GM13976 (cell line): ENCODE results near the gene FAM193B.

ENCODE experiments used
- DNase-seq: peaks from one replicate; pipeline ENCODE4 v3.0.0; 2012; ENCODE audit warnings: low spot score
- CTCF ChIP-seq: IDR thresholded peaks from 2 replicates; pipeline ENCODE4 v1.5.1; 2012; ENCODE audit warnings: borderline replicate concordance, mild to moderate bottlenecking; ENCODE audit not compliant: insufficient read depth; ENCODE audit errors: extremely low read depth, missing control alignments, control extremely low read depth
- in situ Hi-C: fragments of 300-500 bp; cut with MboI; formaldehyde crosslinking; loops from one replicate; pipeline ENCODE4 v1.12.0; 2022; ENCODE audit warnings: low sequenced_read_pairs, mixed read lengths, inconsistent platforms; ENCODE audit not compliant: unreplicated experiment

Gene FAM193B

DNA sequence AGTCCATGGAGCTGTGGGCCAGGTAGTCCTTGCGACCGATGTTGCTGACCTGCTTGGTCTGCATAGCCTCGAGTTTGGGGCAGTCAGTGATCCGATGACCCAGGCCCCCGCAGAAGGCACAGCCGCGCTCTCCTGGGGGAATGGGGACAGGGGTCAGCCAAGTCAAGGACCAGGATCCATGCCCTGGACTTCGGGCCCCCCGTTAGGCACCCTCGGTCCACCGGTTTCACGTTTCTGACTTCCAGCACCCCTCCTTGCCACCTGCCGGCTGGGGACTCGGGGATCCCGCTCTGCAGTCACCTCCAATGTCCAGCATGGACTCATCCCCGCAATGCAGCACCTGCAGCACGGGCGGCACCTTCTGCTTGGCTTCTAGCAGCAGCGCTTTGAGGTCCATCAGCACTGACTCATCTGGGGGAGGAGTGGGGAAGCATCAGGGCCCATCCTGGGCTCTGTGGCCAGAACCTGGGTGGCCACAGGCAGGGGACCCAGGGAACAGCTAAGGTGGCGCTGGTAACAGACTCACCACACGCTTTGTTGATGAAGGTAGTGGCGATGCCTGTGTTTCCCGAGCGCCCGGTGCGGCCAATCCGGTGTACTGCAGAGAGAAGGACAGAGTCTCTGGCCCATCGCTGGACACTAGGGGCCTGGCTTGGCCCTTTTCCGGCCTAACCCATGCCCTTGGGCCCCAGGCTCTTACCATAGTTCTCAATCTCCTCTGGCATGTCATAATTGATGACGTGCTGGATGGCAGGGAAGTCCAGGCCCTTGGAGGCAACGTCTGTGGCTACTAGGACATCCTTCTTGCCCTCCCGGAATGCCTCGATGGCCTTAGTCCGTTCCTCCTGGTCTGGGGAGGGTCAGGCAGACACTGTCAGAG lies 42.3 kb downstream of the FAM193B start:
- no peak for DNase-seq
- TF ChIP-seq CTCF: no peak

GRCh38 chr5:177511181-177511580 lies 43.2 kb downstream of the FAM193B start:
- no peak for DNase-seq
- in situ Hi-C loops: no loop called here

More for the DNA sequence above, 42.3 kb downstream of the FAM193B start:
- in situ Hi-C loops: no loop called here

GRCh38 chr5:177510567-177511053 lies 43.8 kb downstream of the FAM193B start:
- no peak for DNase-seq
- in situ Hi-C loops: no loop called here
- TF ChIP-seq CTCF: no peak

More at GRCh38 chr5:177511181-177511580, 43.2 kb downstream of the FAM193B start:
- TF ChIP-seq CTCF: no peak

DNA sequence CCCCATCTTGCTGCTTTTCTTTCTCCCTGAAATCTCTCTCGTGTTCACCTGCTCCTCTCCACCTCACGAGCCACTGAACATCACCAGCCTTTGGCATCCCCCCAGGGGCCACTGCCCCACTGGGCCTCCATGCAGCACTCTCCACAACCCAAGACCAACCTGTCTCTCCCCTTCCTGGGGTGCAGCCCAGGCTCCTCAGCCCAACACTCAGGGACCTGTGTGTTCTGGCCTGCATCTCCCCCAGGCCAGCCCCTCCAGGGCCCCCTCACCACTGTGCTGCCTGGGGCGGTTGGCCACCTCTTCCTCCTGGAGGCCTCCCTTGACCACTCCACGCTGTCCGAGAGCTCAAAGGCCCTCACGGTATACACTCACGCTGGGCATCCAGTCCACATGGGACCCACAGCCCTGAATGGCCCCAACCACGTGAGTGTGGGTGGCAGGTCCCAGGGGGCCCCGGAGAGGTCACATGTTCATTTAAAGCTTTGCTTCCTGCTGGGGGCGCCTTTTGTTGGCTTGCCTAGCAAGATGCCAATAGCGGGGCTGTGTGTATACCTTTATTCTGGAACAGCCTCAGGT lies 44.3 kb downstream of the FAM193B start:
- DNase-seq: peak; percentile 79
- peak; percentile 8 for TF ChIP-seq CTCF
- in situ Hi-C loops: no loop called here

- in situ Hi-C loops: no loop called here
- DNase-seq: peak; percentile 73
These were observed 44.9 kb downstream of the FAM193B start, which contains the start of gene DOK3 for GRCh38 chr5:177509381-177509951. Gene DOK3 (minus strand): TSS chr5:177509826. CDS start chr5:177509540, 286 bp downstream.

More at GRCh38 chr5:177509381-177509951, 44.9 kb downstream of the FAM193B start, which contains the start of gene DOK3:
- TF ChIP-seq CTCF: no peak
